GM19099 (cell line): ENCODE data around the gene RFPL2.

Experiments
- POLR2A ChIP-seq: IDR thresholded peaks from 3 replicates; pipeline ENCODE4 v1.6.1; 2011; ENCODE audit warnings: low read depth; ENCODE audit not compliant: insufficient read length; ENCODE audit errors: extremely low read depth

The RFPL2 gene

DNA sequence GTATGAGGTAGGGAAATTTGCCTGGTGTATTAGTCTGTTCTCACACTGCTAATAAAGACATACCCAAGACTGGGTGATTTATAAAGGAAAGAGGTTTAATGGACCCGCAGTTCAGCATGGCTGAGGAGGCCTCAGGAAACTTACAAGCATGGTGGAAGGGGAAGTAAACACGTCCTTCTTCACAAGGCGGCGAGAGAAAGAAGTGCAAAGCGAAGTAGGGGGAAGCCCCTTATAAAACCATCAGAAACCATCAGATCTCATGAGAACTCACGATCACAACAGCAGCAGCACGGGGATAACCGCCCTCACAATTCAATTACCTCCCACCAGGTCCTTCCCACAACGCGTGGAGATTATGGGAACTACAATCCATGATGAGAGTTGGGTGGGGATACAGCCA is 12.0 kb upstream of the RFPL2 start:
- no peak for TF ChIP-seq POLR2A

DNA sequence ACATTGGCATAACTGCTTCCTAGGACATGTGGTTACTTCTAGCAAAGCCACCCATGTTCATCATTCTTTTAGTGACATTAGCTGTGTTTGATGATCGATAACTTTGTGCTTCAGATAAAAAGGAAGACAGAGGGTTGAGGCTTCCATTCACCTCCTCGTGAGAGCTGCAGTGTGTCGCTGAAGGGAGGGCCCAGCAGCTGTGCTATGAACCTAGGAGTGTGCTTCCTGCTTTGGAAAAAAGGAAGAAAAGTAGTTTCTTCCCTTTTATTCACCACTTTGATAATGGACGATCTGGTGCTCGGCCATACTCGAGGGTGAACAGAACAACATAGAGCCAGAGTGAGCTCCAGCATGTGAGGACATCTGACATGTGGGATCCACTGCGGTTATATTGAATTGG is 6.1 kb upstream of the RFPL2 start:
- no peak for TF ChIP-seq POLR2A

DNA sequence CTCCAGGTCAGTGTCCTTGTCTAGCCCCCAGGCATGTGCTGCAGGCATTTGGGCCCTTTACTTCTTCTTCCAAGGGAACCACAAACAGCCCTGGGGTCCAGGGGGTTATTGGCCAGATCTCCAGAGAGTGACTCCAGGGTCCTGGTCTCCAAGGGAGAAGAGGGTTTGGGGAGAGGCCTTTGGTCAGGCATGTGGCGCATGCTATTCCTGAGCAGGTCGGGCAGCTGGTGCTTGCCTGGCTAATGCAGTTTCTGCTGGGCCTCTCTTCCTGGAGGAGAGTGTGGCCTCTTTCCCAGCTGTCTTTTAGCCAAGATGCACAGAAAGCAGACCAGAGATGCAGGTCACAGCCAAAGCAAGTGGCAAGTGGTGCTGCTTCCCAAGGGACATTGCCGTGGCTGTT is 3.8 kb upstream of the RFPL2 start:
- TF ChIP-seq POLR2A: no peak

DNA sequence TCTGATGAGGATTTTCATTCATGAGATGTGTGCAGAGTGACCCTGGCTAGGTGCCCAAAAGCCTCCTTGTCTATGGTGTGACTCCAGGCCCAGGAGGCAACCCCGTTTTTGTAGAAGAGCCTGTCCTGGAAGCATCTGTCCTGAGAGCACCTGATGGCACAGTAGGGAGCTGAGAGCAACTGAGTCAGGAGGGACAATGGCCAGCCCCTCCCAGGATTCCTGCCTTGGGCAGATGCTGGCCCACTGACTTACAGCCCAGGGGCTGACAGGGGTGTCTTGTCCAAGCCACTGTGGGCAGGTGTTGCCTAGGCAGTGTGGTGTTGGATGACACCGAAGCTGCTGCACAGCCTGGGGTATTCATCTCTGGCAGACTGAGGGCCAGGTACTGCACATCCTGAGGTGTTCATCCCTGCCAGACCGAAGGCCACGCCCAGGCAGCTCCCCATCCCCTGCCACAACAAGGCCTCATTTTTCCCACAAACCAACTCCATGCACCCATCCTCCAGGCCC is 3.2 kb upstream of the RFPL2 start:
- no peak for TF ChIP-seq POLR2A

DNA sequence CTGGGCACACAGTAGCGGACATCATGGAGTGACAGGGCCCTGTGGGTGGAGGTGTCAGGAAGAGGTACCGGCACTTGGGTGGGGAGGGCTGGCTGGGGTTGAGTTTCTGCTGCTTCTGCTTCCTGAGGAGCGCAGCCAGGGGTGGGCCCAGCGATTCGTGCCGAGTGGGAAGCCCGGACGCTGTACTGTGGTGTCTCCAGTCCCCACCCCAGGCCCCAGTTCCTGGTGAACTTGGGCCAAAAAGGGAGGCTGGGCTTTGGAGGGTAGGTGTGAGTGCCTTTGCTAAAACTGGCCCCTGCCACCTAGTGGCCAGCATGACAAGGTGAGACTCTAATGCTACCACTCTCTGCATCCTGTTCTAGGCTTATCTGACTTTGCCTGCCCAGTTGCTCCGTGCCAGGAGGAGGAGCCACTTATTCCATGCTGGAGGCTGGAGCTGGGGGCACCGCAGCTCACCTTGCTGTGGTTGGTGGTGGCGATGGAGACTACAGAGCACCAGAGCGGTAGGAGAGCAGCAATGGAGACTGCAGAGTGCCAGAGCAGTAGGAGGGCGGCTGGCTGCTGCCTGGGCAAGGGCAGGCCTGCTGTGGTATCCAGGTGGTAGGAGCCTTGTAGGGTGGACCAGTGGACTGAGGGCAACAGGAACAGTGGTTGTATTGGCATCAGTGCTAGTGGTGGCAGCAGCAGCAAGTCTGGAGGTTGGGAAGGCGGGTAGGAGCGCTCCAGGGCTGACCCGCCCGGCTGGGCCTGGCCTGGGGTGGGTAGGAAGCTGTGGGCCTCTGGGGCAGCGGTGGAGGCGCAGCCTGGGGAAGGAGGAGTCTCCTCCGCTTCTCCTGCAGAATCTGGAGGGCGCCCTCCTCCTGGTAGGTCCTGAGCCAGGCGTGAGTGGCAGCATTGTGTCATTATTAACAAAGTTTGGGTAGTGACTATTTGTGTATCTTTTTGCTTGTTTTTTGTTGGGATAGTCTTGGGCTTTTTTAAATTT is 2.2 kb upstream of the RFPL2 start:
- TF ChIP-seq POLR2A: no peak

DNA sequence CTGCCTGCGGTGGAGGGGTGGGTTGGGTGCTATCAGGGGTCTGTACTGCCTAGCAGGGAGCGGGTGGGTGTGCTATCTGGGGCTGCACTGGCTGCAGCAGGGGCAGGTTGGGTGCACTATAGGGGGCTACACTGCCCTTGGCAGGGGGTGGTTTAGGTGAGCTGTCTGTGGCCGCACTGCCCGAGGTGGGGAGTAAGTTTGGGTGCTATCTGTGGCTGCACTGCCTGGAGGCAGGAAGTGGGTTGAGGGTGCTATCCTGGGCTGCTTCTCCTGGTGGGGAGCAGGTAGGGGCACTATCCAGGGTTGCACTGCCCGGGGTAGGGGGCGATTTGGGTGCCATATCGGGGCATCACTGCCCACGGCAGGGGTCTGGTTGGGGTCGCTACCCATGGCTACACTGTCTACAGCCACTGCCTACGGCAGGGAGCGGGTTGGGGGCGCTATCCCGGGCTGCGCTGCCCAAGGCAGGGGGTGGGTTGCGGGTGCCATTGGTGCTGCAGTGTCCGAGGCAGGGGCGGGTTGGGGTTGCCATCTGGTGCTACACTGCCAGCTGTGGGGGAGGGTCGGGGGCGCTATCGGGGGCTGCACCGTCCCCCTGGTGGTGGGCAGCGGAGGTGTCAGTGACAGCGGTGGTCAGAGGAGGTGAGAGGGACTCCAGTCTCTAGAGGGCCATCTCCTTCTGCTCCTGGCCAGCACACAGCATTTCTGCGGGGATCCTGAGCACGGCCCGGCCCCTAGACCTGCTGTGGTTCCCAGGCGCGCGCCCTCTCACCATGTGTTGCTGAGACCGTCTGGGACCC is 1.3 kb upstream of the RFPL2 start:
- no peak for TF ChIP-seq POLR2A

DNA sequence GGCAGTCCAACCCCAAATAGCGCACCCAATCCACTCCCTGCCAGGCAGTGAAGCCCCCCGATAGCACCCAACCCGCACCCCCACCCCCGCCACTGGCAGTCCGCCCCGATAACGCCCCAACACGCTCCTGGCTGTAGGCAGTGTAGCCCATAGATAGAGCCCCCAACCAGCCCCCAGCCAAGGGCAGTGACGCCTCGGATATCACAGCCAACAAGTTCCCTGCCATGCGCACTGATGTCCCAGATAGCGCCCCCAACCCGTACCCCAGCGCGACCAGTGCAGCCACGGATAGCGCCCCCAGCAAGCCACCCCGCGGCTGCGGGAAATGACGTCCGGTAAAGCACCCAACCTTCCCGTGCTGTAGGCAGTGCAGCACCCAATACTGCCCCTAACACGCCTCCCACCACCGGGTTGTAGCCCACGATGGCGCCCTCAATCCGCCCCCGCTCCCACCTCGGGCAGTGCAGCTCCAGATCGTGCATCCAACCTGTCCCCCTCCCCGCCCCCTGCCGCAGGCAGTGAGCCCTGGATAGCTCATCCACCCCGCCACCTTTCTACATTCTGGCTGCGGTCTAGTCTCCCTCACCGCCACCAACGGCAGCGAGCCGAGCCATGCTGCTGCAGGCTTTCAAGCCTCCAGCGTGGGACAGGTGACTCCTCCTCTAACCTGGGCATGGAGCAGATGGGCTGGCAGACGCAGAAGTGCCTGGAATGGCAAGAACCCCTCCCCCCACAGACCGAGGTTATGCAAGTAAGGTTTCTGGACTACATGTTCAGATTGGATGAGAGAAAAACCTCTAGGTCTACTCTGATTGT is 625 bp downstream of the RFPL2 start:
- TF ChIP-seq POLR2A: no peak

DNA sequence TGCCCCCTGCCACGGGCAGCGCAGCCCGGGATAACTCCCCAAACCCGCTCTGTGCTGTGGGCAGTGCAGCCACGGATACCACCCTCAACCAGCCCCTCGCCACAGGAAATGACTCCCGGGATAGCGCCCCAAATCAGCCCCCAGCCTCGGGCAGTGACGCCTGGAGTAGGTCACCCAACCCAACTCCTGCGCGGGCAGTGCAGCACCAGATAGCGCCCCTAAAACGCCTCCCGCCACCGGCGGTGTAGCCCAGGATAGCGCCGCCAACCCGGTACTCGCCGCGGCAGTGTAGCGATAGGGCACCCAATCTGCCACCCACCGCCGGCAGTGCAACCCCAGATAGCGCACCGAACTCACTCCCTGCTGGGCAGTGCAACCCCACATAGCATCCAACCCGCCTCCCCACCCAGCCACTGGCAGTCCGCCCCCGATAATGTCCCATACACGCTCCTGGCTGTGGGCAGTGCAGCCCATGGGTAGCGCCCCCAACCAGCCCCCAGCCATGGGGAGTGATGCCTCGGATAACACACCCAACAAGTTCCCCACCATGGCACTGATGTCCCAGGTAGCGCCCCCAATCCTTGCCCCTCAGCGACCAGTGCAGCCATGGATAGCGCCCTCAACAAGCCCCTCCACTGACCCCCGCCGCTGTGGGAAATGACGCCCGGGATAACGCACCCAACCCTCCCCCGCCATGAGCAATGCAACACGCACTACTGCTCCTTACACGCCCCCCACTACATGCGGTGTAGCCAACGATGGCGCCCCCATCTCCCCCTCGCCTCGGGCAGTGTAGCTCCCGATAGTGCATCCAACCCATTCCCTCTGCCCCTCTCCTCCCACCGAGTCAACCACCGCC is 1.5 kb downstream of the RFPL2 start:
- TF ChIP-seq POLR2A: no peak

DNA sequence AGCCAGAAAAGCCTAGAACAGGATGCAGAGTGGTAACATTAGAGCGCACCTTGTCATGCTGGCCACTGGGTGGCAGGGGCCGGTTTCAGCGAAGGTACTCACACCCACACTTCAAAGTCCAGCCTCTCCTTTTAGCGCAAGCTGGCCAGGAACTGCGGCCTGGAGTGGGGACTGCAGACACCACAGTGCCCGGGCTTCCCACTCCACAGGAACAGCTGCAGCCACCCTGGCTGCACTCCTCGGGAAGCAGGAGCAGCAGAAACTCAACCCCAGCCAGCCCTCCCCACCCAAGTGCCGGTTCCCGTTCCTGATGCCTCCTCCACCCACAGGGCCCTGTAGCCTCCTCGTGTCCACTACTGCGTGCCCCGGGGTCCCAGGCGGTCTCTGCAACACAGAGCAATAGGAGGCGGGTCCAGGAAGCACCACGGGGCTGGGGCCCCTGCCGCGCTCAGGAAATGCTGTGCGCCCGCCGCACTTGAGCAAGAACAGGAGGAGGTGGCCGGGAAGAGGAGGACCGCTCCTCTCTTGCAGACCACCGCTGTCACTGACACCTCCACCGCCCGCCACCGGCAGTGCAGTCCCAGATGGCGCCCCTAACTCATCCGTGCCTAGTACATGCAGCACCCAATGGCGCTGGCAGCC is 2.2 kb downstream of the RFPL2 start:
- no peak for TF ChIP-seq POLR2A

DNA sequence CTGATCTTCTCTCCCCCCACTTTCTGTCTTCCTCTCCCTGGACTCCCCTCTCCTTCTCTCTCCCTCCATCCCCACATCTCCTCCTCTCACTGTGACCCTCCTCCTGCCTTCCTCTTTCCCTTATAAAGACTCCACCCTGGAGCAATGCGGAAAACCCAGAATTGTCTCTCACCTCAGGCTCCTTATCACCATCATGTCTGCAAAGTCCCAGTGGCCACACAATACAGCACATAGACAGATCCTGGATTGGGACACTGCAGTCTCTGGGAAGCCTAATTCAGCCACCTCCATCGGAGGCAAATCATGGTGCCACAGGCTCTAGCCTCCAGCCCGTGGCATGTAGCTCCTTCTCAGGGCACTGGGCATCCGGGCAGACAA is 2.7 kb downstream of the RFPL2 start:
- no peak for TF ChIP-seq POLR2A

DNA sequence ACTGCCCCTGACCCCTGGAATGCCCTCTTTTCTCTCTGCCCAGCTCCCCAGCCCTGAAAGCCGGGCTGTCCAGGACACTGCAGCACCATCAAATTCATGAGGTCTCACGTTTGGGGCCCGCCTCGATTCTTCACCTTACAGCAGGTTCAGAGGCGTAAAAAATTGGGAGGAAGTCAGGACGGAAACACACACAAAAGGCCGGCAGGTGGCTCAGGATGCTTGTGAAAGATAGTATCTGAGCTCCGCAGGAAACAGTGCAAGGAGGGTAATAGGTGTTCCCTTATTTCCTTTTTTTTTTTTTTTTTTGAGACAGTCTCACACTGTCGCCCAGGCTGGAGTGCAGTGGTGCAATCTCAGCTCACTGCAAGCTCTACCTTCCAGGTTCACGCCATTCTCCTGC is 4.1 kb downstream of the RFPL2 start:
- no peak for TF ChIP-seq POLR2A

DNA sequence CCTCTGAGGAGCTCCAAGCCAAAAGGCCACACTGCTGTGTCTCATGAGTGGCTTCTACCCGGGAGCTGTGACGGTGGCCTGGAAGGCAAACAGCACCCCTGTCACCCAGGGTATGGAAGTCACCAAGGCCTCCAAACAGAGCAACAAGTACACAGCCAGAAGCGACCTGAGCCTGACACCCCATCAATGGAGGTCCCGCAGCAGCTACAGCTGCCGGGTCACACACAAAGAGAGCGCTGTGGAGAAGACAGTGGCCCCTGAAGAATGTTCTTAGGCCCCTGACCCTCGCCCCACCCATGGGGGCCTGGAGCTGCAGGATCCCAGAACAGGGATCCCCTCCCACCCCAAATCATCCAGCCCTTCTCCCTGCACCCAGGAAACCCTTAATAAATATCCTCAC is 4.9 kb downstream of the RFPL2 start:
- TF ChIP-seq POLR2A: no peak

DNA sequence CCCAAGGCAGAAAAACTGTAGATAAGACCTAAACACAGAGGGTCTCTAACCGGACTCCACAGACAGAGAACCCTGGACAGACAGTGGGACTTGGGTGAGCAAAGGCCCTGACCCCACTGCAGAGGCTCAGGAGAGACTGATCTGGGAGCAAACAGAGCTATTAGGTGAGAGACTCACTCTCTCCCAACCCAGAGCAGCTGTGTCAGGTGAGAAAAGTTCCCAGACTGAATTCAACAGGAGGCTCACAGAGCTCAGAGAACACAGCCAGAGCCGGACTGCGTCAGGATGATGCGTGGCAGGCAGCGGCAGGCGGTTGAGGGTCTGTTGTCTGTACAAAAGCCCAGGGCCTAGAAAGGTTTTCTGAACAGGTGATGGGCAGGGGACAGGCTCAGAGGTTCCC is 5.5 kb downstream of the RFPL2 start:
- TF ChIP-seq POLR2A: no peak
